NCI-H1105 (cell line): Measurements from ENCODE around the gene PDLIM7.
"Not testable (repeated sequence)": the region's sequence is repeated elsewhere in the genome, so short reads cannot be mapped to it uniquely, and the experiment has no call there.

Source experiments
- DNase-seq: peaks from one replicate; lab custom pipeline; 2025; lab: John Stamatoyannopoulos, UW

The PDLIM7 gene

GRCh38 chr5:177497292-177498012 is at the start of gene PDLIM7:
PDLIM7 (minus strand) TSS chr5:177497604; CDS start chr5:177496512, 1,092 bp downstream.
- DNase-seq: peak; percentile 80

GRCh38 chr5:177546258-177546741 is 48.9 kb upstream of the PDLIM7 start:
- DNase-seq: no peak

GRCh38 chr5:177545487-177546257 is 48.3 kb upstream of the PDLIM7 start:
- no peak for DNase-seq

GRCh38 chr5:177542816-177543465 is 45.5 kb upstream of the PDLIM7 start:
- DNase-seq: no peak

- no peak for DNase-seq
Measured at GRCh38 chr5:177540438-177540837, 43.0 kb upstream of the PDLIM7 start.

- DNase-seq: no peak
Measured at GRCh38 chr5:177539411-177539810, 42.0 kb upstream of the PDLIM7 start.

- DNase-seq: no peak
Measured at GRCh38 chr5:177538876-177539275, 41.5 kb upstream of the PDLIM7 start.

- DNase-seq: no peak
Measured at GRCh38 chr5:177537389-177538361, 40.3 kb upstream of the PDLIM7 start.

GRCh38 chr5:177536386-177536785 is 39.0 kb upstream of the PDLIM7 start:
- DNase-seq: no peak

GRCh38 chr5:177535125-177535524 is 37.7 kb upstream of the PDLIM7 start:
- DNase-seq: no peak

GRCh38 chr5:177534433-177534832 is 37.0 kb upstream of the PDLIM7 start:
- not testable (repeated sequence) for DNase-seq

- DNase-seq: no peak
Measured at GRCh38 chr5:177531209-177531940, 34.0 kb upstream of the PDLIM7 start.

GRCh38 chr5:177530638-177531037 is 33.2 kb upstream of the PDLIM7 start:
- DNase-seq: no peak

GRCh38 chr5:177529247-177530203 is 32.1 kb upstream of the PDLIM7 start:
- no peak for DNase-seq

GRCh38 chr5:177528631-177529030 is 31.2 kb upstream of the PDLIM7 start:
- DNase-seq: no peak

GRCh38 chr5:177527595-177527994 is 30.2 kb upstream of the PDLIM7 start:
- no peak for DNase-seq

GRCh38 chr5:177526791-177527190 is 29.4 kb upstream of the PDLIM7 start:
- no peak for DNase-seq

GRCh38 chr5:177526191-177526590 is 28.8 kb upstream of the PDLIM7 start:
- no peak for DNase-seq

- no peak for DNase-seq
Measured at GRCh38 chr5:177524941-177525655, 27.7 kb upstream of the PDLIM7 start.
